CD4-positive, alpha-beta T cell treated with Interleukin-4 for 1 hour (primary cell): ENCODE results near the gene DACT2.
"Not testable (repeated sequence)": the region's sequence is repeated elsewhere in the genome, so short reads cannot be mapped to it uniquely, and the experiment has no call there.

Experiments used
- DNase-seq, 2 donors: peaks; one replicate each; pipeline ENCODE4 v3.0.0-alpha.2; 2020 to 2022

DACT2 gene

GRCh38 chr6:168301648-168302398, 17.8 kb downstream of the DACT2 start:
- no peak for DNase-seq

- DNase-seq, result no peak
Measured at GRCh38 chr6:168300975-168301647, 18.5 kb downstream of the DACT2 start.

- DNase-seq, result no peak
Measured at GRCh38 chr6:168299541-168300511, 19.8 kb downstream of the DACT2 start.

- DNase-seq, result no peak
Measured at GRCh38 chr6:168297643-168298042, 21.9 kb downstream of the DACT2 start.

- no peak for DNase-seq
Measured at GRCh38 chr6:168294901-168295300, 24.7 kb downstream of the DACT2 start.

GRCh38 chr6:168293636-168294530, 25.7 kb downstream of the DACT2 start:
- no peak for DNase-seq

GRCh38 chr6:168292826-168293225, 26.8 kb downstream of the DACT2 start:
- DNase-seq, result no peak

- DNase-seq, result no peak
Measured at GRCh38 chr6:168291450-168291849, 28.1 kb downstream of the DACT2 start.

GRCh38 chr6:168290095-168290494, 29.5 kb downstream of the DACT2 start:
- no peak for DNase-seq

- DNase-seq, result no peak
Measured at GRCh38 chr6:168289571-168289962, 30.0 kb downstream of the DACT2 start.

- DNase-seq, result no peak
Measured at GRCh38 chr6:168288781-168289570, 30.6 kb downstream of the DACT2 start.

GRCh38 chr6:168287460-168287859, 32.1 kb downstream of the DACT2 start:
- DNase-seq, result not testable (repeated sequence)

GRCh38 chr6:168286771-168287446, 32.7 kb downstream of the DACT2 start:
- DNase-seq, result not testable (repeated sequence)

GRCh38 chr6:168286116-168286515, 33.5 kb downstream of the DACT2 start:
- no peak for DNase-seq

GRCh38 chr6:168285456-168285855, 34.1 kb downstream of the DACT2 start:
- DNase-seq, result no peak

- DNase-seq, result no peak
Measured at GRCh38 chr6:168284187-168284586, 35.4 kb downstream of the DACT2 start.

GRCh38 chr6:168283686-168284025, 35.9 kb downstream of the DACT2 start:
- DNase-seq, result no peak

GRCh38 chr6:168282985-168283685, 36.4 kb downstream of the DACT2 start:
- DNase-seq, result no peak

- DNase-seq, result no peak
Measured at GRCh38 chr6:168281826-168282225, 37.8 kb downstream of the DACT2 start.

GRCh38 chr6:168281314-168281713, 38.3 kb downstream of the DACT2 start:
- not testable (repeated sequence) for DNase-seq
